NCI-H2196 (cell line): Measurements from ENCODE around the gene ACSM6.
"Not testable (repeated sequence)": the region's sequence is repeated elsewhere in the genome, so short reads cannot be mapped to it uniquely, and the experiment has no call there.

Experiments
- DNase-seq: peaks from one replicate; lab custom pipeline; 2025; ENCODE audit not compliant: unreplicated experiment; lab: John Stamatoyannopoulos, UW

Gene ACSM6

GRCh38 chr10:95214793-95215192 is 20.8 kb downstream of the ACSM6 start:
- peak; percentile 3 for DNase-seq

- no peak for DNase-seq
These were observed 23.4 kb downstream of the ACSM6 start for GRCh38 chr10:95217476-95217875.

- DNase-seq, result no peak
These were observed 26.5 kb downstream of the ACSM6 start for GRCh38 chr10:95220539-95220938.

- DNase-seq, result no peak
These were observed 27.1 kb downstream of the ACSM6 start for GRCh38 chr10:95221124-95221523.

- no peak for DNase-seq
These were observed 31.1 kb downstream of the ACSM6 start for GRCh38 chr10:95225136-95225535.

- not testable (repeated sequence) for DNase-seq
These were observed 35.1 kb downstream of the ACSM6 start for GRCh38 chr10:95228934-95229723.

GRCh38 chr10:95229724-95230627 is 35.9 kb downstream of the ACSM6 start:
- no peak for DNase-seq

- not testable (repeated sequence) for DNase-seq
These were observed 36.9 kb downstream of the ACSM6 start for GRCh38 chr10:95230677-95231586.

- DNase-seq, result no peak
These were observed 39.5 kb downstream of the ACSM6 start for GRCh38 chr10:95233377-95234034.

GRCh38 chr10:95234951-95235350 is 40.9 kb downstream of the ACSM6 start:
- DNase-seq, result no peak

- no peak for DNase-seq
These were observed 41.6 kb downstream of the ACSM6 start for GRCh38 chr10:95235676-95236067.

GRCh38 chr10:95236068-95236903 is 42.2 kb downstream of the ACSM6 start:
- no peak for DNase-seq

- DNase-seq, result no peak
These were observed 43.5 kb downstream of the ACSM6 start for GRCh38 chr10:95237376-95238170.

GRCh38 chr10:95240096-95240495 is 46.1 kb downstream of the ACSM6 start:
- not testable (repeated sequence) for DNase-seq

GRCh38 chr10:95240811-95241210 is 46.8 kb downstream of the ACSM6 start:
- DNase-seq, result no peak

- DNase-seq, result peak; percentile 76
These were observed 47.5 kb downstream of the ACSM6 start for GRCh38 chr10:95241533-95241932.

- DNase-seq, result peak; percentile 25
These were observed 48.7 kb downstream of the ACSM6 start for GRCh38 chr10:95242581-95243317.

GRCh38 chr10:95243318-95243617 is 49.2 kb downstream of the ACSM6 start:
- DNase-seq, result no peak
